Measurements from ENCODE around the gene DLX6.

DNA sequence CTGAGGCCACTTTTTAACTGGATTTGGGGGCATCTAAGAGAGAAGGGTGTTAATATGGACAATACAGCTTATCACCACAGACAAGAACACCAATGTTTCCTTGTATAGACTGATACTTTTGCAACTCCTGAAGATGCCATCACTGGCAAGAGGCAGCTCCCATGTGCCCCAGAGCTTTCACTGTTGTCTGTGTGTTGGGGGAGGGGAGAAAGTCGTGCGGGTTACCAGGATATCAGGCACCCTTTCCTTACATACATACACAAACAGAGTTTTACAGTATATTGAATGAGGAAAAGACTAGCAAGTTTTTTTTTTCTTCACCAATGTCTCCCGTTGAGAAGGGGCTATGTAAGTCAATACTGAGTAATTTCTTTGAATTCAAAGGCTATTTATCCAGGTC, 4.1 kb upstream of the DLX6 start:
- TF ChIP-seq, protein P1, sequence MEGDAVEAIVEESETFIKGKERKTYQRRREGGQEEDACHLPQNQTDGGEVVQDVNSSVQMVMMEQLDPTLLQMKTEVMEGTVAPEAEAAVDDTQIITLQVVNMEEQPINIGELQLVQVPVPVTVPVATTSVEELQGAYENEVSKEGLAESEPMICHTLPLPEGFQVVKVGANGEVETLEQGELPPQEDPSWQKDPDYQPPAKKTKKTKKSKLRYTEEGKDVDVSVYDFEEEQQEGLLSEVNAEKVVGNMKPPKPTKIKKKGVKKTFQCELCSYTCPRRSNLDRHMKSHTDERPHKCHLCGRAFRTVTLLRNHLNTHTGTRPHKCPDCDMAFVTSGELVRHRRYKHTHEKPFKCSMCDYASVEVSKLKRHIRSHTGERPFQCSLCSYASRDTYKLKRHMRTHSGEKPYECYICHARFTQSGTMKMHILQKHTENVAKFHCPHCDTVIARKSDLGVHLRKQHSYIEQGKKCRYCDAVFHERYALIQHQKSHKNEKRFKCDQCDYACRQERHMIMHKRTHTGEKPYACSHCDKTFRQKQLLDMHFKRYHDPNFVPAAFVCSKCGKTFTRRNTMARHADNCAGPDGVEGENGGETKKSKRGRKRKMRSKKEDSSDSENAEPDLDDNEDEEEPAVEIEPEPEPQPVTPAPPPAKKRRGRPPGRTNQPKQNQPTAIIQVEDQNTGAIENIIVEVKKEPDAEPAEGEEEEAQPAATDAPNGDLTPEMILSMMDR (IDR thresholded peaks at IDR 0.05; ENCODE audit: low read depth, low read length, poor library complexity, severe bottlenecking) = no peak
- TF ChIP-seq EZH2phosphoT487 (IDR thresholded peaks at IDR 0.05; ENCODE audit: borderline replicate concordance, low read length) = no peak
